Measurements from ENCODE around the gene GIGYF1. TPM values are rescaled to one million over a fixed set of nuclear protein-coding genes. Genes with fewer than 3 reads are reported as not detected.

The GIGYF1 gene
- total and polyA plus RNA-seq, 2 of the 13 experiments (the other 11 are each of a cell fraction or from before 2014, with no cell fraction given): 7.6 to 16.1 TPM

DNA sequence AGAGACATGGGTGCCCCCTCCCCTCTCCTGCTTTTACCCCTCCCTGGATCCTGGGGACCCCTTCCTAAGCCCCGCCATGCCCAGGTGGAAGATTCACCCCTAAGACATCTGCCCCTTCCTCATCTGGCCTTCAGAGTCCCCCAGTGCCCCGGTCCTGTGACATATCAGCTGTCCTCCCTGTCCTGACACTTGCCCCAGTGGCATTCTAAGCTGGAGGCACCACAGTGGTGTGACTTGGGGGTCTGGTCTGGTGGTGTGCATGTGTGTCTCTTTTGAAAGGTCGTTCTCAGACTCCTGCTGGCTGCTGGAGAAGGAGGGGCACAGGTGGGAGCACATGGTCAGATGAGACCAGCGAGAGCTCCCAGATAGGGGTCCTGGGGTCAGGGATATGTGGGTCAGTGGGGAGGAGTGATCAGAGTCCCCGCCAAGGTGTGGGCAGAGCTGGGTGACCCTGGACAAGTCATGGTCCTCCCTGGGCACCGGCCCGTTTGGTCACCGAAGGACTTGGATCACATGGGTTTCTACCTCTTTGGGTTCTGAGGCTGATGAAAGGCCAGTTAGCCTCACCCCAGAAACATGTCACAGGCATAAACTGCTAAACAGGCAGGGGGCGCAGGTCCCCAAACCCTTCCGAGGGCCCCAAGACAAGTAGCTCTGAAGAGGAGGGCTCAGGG, 52.1 kb downstream of the GIGYF1 start (continued):
- TF ChIP-seq ZBTB8A (CRISPR knock-in tag; IDR thresholded peaks at IDR 0.05; ENCODE audit: borderline replicate concordance, low read depth): no peak
- TF ChIP-seq ZNF367 (CRISPR knock-in tag; IDR thresholded peaks at IDR 0.05; ENCODE audit: borderline replicate concordance): no peak
- 0 out of 2 replicates have a peak, but pooled peaks have one; percentile 15 for TF ChIP-seq ZNF431 (CRISPR knock-in tag; IDR thresholded peaks at IDR 0.05; ENCODE audit: borderline replicate concordance, low read depth)
- no peak for TF ChIP-seq NFIB (CRISPR knock-in tag; IDR thresholded peaks at IDR 0.05; ENCODE audit: borderline replicate concordance)
- TF ChIP-seq MEIS1 (CRISPR knock-in tag; IDR thresholded peaks at IDR 0.05; ENCODE audit: borderline replicate concordance): no peak
- TF ChIP-seq ZNF761 (CRISPR knock-in tag; conservative IDR thresholded peaks at IDR 0.05): 0 out of 2 replicates have a peak, but pooled peaks have one; percentile 29
- TF ChIP-seq KMT2B (CRISPR knock-in tag; IDR thresholded peaks at IDR 0.05): no peak
- peak; percentile 94 for TF ChIP-seq ZNF263 (CRISPR knock-in tag; IDR thresholded peaks at IDR 0.05)
- peak; percentile 3; the same call in 1 of the 2 replicates for TF ChIP-seq FOSL2 (CRISPR knock-in tag; IDR thresholded peaks at IDR 0.05)
- no peak for TF ChIP-seq DR1 (CRISPR knock-in tag; IDR thresholded peaks at IDR 0.05)
- TF ChIP-seq, protein P1, sequence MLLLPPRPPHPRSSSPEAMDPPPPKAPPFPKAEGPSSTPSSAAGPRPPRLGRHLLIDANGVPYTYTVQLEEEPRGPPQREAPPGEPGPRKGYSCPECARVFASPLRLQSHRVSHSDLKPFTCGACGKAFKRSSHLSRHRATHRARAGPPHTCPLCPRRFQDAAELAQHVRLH (CRISPR knock-in tag; IDR thresholded peaks at IDR 0.05; ENCODE audit: borderline replicate concordance, low read depth): no peak
- TF ChIP-seq, protein P2, sequence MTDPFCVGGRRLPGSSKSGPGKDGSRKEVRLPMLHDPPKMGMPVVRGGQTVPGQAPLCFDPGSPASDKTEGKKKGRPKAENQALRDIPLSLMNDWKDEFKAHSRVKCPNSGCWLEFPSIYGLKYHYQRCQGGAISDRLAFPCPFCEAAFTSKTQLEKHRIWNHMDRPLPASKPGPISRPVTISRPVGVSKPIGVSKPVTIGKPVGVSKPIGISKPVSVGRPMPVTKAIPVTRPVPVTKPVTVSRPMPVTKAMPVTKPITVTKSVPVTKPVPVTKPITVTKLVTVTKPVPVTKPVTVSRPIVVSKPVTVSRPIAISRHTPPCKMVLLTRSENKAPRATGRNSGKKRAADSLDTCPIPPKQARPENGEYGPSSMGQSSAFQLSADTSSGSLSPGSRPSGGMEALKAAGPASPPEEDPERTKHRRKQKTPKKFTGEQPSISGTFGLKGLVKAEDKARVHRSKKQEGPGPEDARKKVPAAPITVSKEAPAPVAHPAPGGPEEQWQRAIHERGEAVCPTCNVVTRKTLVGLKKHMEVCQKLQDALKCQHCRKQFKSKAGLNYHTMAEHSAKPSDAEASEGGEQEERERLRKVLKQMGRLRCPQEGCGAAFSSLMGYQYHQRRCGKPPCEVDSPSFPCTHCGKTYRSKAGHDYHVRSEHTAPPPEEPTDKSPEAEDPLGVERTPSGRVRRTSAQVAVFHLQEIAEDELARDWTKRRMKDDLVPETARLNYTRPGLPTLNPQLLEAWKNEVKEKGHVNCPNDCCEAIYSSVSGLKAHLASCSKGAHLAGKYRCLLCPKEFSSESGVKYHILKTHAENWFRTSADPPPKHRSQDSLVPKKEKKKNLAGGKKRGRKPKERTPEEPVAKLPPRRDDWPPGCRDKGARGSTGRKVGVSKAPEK (CRISPR knock-in tag; IDR thresholded peaks at IDR 0.05; ENCODE audit: borderline replicate concordance): 0 out of 2 replicates have a peak, but pooled peaks have one; percentile 65
- no peak for TF ChIP-seq CEBPG (CRISPR knock-in tag; IDR thresholded peaks at IDR 0.05)
- TF ChIP-seq, protein P3, sequence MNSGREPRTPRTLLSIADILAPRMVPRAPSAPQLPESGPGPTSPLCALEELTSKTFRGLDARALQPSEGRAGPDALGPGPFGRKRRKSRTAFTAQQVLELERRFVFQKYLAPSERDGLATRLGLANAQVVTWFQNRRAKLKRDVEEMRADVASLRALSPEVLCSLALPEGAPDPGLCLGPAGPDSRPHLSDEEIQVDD (CRISPR knock-in tag; IDR thresholded peaks at IDR 0.05; ENCODE audit: borderline replicate concordance): no peak
- TF ChIP-seq ZNF329 (CRISPR knock-in tag; IDR thresholded peaks at IDR 0.05; ENCODE audit: low read depth): no peak
- 0 out of 2 replicates have a peak, but pooled peaks have one; percentile 7 for TF ChIP-seq DPF2 (CRISPR knock-in tag; IDR thresholded peaks at IDR 0.05; ENCODE audit: borderline replicate concordance, low read depth)
- no peak for TF ChIP-seq FOXC1 (CRISPR knock-in tag; IDR thresholded peaks at IDR 0.05; ENCODE audit: borderline replicate concordance)
- peak; percentile 58; the same call in 1 of the 2 replicates for TF ChIP-seq SIN3A (IDR thresholded peaks at IDR 0.05; ENCODE audit: borderline replicate concordance, low read depth, low read length)
- TF ChIP-seq ZNF644 (CRISPR knock-in tag; IDR thresholded peaks at IDR 0.05; ENCODE audit: low read depth): no peak
- TF ChIP-seq HMGA1 (CRISPR knock-in tag; conservative IDR thresholded peaks at IDR 0.05): no peak
- TF ChIP-seq ZNF225 (CRISPR knock-in tag; IDR thresholded peaks at IDR 0.05): no peak
- TF ChIP-seq ZNF770 (CRISPR knock-in tag; IDR thresholded peaks at IDR 0.05): peak; percentile 0; the same call in 1 of the 2 replicates
- no peak for TF ChIP-seq ZNF510 (CRISPR knock-in tag; IDR thresholded peaks at IDR 0.05; ENCODE audit: low read depth)
- no peak for TF ChIP-seq SMYD3 (CRISPR knock-in tag; IDR thresholded peaks at IDR 0.05)

Measured in HepG2 (cell line).